WTC11 (cell line): ENCODE measurements around the gene CROCC2. TPM values are rescaled to one million over a fixed set of nuclear protein-coding genes. Genes with fewer than 3 reads are reported as not detected.

Source experiments
- ATAC-seq: fragments of 200-7000 bp; cut with Tn5 transposase; 2 replicates; pipeline ENCODE4 v1.10.0; 2021; ENCODE audit warnings: mild to moderate bottlenecking, moderate library complexity
- CTCF ChIA-PET: fragments of 300-600 bp; sonication (Branson Sonifier 250); formaldehyde crosslinking; loops from one replicate; lab custom pipeline; 2021; ENCODE audit warnings: antibody characterized with exemption; lab: Charles Lee
- POLR2A ChIA-PET: fragments of 350-600 bp; sonication (Branson Sonifier 250); formaldehyde crosslinking; loops from one replicate; lab custom pipeline; 2021; ENCODE audit warnings: antibody characterized with exemption; lab: Charles Lee
- DNase-seq: peaks from one replicate; pipeline ENCODE4 v3.0.0; 2021; ENCODE audit warnings: low spot score
- H3K27ac Mint-ChIP-seq: 2 replicates; pipeline ENCODE4 v1.8.0; 2021; ENCODE audit warnings: mixed read lengths
- H3K27me3 Mint-ChIP-seq: 2 replicates; pipeline ENCODE4 v1.8.0; 2021; ENCODE audit warnings: low read depth, mild to moderate bottlenecking, moderate library complexity, mixed read lengths
- H3K36me3 Mint-ChIP-seq: 2 replicates; pipeline ENCODE4 v1.8.0; 2021; ENCODE audit warnings: mixed read lengths
- H3K4me1 Mint-ChIP-seq: 2 replicates; pipeline ENCODE4 v1.8.0; 2022; ENCODE audit warnings: mixed read lengths
- H3K4me3 Mint-ChIP-seq: 2 replicates; pipeline ENCODE4 v1.8.0; 2021; ENCODE audit warnings: mild to moderate bottlenecking, moderate library complexity, mixed read lengths
- H3K9me3 Mint-ChIP-seq: 2 replicates; pipeline ENCODE4 v1.8.0; 2021; ENCODE audit warnings: mixed read lengths
- E2F4 ChIP-seq: sonication (generic); formaldehyde crosslinking; IDR thresholded peaks from 2 replicates; pipeline ENCODE4 v1.8.1; 2022; ENCODE audit warnings: low read depth, mild to moderate bottlenecking, moderate library complexity, missing genetic modification reagents, borderline replicate concordance
- ELF4 ChIP-seq: sonication (generic); formaldehyde crosslinking; IDR thresholded peaks from 2 replicates; pipeline ENCODE4 v1.8.1; 2022; ENCODE audit warnings: low read depth, mild to moderate bottlenecking, moderate library complexity, missing genetic modification reagents
- EMX1 ChIP-seq: fragments of 250-450 bp; sonication (Bioruptor Pico); IDR thresholded peaks from 2 replicates; pipeline ENCODE4 v1.8.0; 2021; ENCODE audit warnings: mild to moderate bottlenecking
- FOXP1 ChIP-seq: sonication (generic); formaldehyde crosslinking; IDR thresholded peaks from 2 replicates; pipeline ENCODE4 v1.8.0; 2022; ENCODE audit warnings: missing genetic modification reagents, mild to moderate bottlenecking, moderate library complexity, borderline replicate concordance
- GRHL2 ChIP-seq: fragments of 250-450 bp; sonication (Bioruptor Pico); IDR thresholded peaks from 2 replicates; pipeline ENCODE4 v1.8.0; 2022; ENCODE audit warnings: mild to moderate bottlenecking, moderate library complexity; ENCODE audit not compliant: insufficient replicate concordance, severe bottlenecking
- MAX ChIP-seq: sonication (generic); formaldehyde crosslinking; IDR thresholded peaks from 2 replicates; pipeline ENCODE4 v1.8.0; 2022; ENCODE audit warnings: mild to moderate bottlenecking, missing genetic modification reagents
- NFATC4 ChIP-seq: fragments of 250-450 bp; sonication (Bioruptor Pico); IDR thresholded peaks from 2 replicates; pipeline ENCODE4 v1.9.0; 2021; ENCODE audit warnings: mild to moderate bottlenecking
- PRDM15 ChIP-seq: sonication (generic); formaldehyde crosslinking; IDR thresholded peaks from 2 replicates; pipeline ENCODE4 v1.8.0; 2022; ENCODE audit warnings: missing genetic modification reagents
- RELA ChIP-seq: sonication (generic); formaldehyde crosslinking; IDR thresholded peaks from 2 replicates; pipeline ENCODE4 v1.8.1; 2022; ENCODE audit warnings: missing genetic modification reagents, mild to moderate bottlenecking, borderline replicate concordance
- SMAD4 ChIP-seq: sonication (generic); formaldehyde crosslinking; IDR thresholded peaks from 2 replicates; pipeline ENCODE4 v1.8.0; 2022; ENCODE audit warnings: mild to moderate bottlenecking, missing genetic modification reagents
- SOX15 ChIP-seq: fragments of 250-450 bp; sonication (Bioruptor Pico); IDR thresholded peaks from 2 replicates; pipeline ENCODE4 v1.9.0; 2021; ENCODE audit warnings: mild to moderate bottlenecking
- TCF7 ChIP-seq: sonication (generic); formaldehyde crosslinking; IDR thresholded peaks from 2 replicates; pipeline ENCODE4 v1.8.0; 2022; ENCODE audit warnings: mild to moderate bottlenecking, low read depth, missing genetic modification reagents, moderate library complexity
- ZNF138 ChIP-seq: sonication (generic); formaldehyde crosslinking; conservative IDR thresholded peaks from 2 replicates; pipeline ENCODE4 v1.8.1; 2022; ENCODE audit warnings: mild to moderate bottlenecking, moderate library complexity, missing genetic modification reagents
- ZNF263 ChIP-seq: sonication (generic); formaldehyde crosslinking; IDR thresholded peaks from 2 replicates; pipeline ENCODE4 v1.8.1; 2022; ENCODE audit warnings: low read depth, mild to moderate bottlenecking, moderate library complexity, missing genetic modification reagents
- ZNF423 ChIP-seq: fragments of 250-450 bp; sonication (Bioruptor Pico); IDR thresholded peaks from 2 replicates; pipeline ENCODE4 v2.1.2; 2022; ENCODE audit warnings: mild to moderate bottlenecking, moderate library complexity
- ZNF425 ChIP-seq: fragments of 250-450 bp; sonication (Bioruptor Pico); conservative IDR thresholded peaks from 2 replicates; pipeline ENCODE4 v1.9.0; 2021; ENCODE audit warnings: mild to moderate bottlenecking
- total RNA-seq: library from RNA; stranded (reverse); gene quantifications from 3 replicates; pipeline ENCODE4 v1.2.3, GENCODE V29; 2021
- TF ChIP-seq, protein P1 (sequence below): sonication (generic); formaldehyde crosslinking; IDR thresholded peaks from 2 replicates; pipeline ENCODE4 v1.8.1; 2022; ENCODE audit warnings: missing genetic modification reagents, borderline replicate concordance
- TF ChIP-seq, protein P2 (sequence below): fragments of 200-600 bp; IDR thresholded peaks from 2 replicates; pipeline ENCODE4 v1.8.0; 2022; ENCODE audit warnings: antibody characterized with exemption
- TF ChIP-seq, protein P3 (sequence below): sonication (generic); formaldehyde crosslinking; IDR thresholded peaks from 2 replicates; pipeline ENCODE4 v1.8.0; 2023; ENCODE audit warnings: missing genetic modification reagents, mild to moderate bottlenecking, borderline replicate concordance

The CROCC2 gene
- total RNA-seq, 1 experiment from 2014 or later, result not detected

- ChIA-PET CTCF (interaction anchor here (1.0 kb wide), 1 partner anchor 20 kb away, joined by 4 read pairs; no protein-coding TSS in a partner anchor), POLR2A (no interaction called here)
- Mint-ChIP-seq H3K4me3 (no peak overlapping the region), H3K27ac (no peak overlapping the region), H3K36me3 (no peaks in the 10 kb centered on the region), H3K27me3 (no peaks in the 10 kb centered on the region), H3K9me3 (no peaks in the 10 kb centered on the region), H3K4me1 (peaks cover 5% of the 10 kb centered on the region; the same call in 1 of the 2 replicates)
- DNase-seq (no peak), ATAC-seq (no peak)
- no peak for TF ChIP-seq ZNF425 (CRISPR knock-in tag)
- no peak for TF ChIP-seq PRDM15 (CRISPR knock-in tag)
- TF ChIP-seq FOXP1, result no peak
- TF ChIP-seq, protein P1, sequence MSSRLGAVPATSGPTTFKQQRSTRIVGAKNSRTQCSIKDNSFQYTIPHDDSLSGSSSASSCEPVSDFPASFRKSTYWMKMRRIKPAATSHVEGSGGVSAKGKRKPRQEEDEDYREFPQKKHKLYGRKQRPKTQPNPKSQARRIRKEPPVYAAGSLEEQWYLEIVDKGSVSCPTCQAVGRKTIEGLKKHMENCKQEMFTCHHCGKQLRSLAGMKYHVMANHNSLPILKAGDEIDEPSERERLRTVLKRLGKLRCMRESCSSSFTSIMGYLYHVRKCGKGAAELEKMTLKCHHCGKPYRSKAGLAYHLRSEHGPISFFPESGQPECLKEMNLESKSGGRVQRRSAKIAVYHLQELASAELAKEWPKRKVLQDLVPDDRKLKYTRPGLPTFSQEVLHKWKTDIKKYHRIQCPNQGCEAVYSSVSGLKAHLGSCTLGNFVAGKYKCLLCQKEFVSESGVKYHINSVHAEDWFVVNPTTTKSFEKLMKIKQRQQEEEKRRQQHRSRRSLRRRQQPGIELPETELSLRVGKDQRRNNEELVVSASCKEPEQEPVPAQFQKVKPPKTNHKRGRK (CRISPR knock-in tag), result no peak
- no peak for TF ChIP-seq ZNF423 (CRISPR knock-in tag)
- TF ChIP-seq SOX15 (CRISPR knock-in tag), result no peak
- TF ChIP-seq EMX1 (CRISPR knock-in tag), result no peak
- no peak for TF ChIP-seq SMAD4
- no peak for TF ChIP-seq NFATC4
- TF ChIP-seq ZNF263, result no peak
- TF ChIP-seq, protein P2, sequence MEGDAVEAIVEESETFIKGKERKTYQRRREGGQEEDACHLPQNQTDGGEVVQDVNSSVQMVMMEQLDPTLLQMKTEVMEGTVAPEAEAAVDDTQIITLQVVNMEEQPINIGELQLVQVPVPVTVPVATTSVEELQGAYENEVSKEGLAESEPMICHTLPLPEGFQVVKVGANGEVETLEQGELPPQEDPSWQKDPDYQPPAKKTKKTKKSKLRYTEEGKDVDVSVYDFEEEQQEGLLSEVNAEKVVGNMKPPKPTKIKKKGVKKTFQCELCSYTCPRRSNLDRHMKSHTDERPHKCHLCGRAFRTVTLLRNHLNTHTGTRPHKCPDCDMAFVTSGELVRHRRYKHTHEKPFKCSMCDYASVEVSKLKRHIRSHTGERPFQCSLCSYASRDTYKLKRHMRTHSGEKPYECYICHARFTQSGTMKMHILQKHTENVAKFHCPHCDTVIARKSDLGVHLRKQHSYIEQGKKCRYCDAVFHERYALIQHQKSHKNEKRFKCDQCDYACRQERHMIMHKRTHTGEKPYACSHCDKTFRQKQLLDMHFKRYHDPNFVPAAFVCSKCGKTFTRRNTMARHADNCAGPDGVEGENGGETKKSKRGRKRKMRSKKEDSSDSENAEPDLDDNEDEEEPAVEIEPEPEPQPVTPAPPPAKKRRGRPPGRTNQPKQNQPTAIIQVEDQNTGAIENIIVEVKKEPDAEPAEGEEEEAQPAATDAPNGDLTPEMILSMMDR, result no peak
- TF ChIP-seq ELF4 (CRISPR knock-in tag), result no peak
- TF ChIP-seq GRHL2 (CRISPR knock-in tag), result no peak
- no peak for TF ChIP-seq MAX (CRISPR knock-in tag)
- TF ChIP-seq, protein P3, sequence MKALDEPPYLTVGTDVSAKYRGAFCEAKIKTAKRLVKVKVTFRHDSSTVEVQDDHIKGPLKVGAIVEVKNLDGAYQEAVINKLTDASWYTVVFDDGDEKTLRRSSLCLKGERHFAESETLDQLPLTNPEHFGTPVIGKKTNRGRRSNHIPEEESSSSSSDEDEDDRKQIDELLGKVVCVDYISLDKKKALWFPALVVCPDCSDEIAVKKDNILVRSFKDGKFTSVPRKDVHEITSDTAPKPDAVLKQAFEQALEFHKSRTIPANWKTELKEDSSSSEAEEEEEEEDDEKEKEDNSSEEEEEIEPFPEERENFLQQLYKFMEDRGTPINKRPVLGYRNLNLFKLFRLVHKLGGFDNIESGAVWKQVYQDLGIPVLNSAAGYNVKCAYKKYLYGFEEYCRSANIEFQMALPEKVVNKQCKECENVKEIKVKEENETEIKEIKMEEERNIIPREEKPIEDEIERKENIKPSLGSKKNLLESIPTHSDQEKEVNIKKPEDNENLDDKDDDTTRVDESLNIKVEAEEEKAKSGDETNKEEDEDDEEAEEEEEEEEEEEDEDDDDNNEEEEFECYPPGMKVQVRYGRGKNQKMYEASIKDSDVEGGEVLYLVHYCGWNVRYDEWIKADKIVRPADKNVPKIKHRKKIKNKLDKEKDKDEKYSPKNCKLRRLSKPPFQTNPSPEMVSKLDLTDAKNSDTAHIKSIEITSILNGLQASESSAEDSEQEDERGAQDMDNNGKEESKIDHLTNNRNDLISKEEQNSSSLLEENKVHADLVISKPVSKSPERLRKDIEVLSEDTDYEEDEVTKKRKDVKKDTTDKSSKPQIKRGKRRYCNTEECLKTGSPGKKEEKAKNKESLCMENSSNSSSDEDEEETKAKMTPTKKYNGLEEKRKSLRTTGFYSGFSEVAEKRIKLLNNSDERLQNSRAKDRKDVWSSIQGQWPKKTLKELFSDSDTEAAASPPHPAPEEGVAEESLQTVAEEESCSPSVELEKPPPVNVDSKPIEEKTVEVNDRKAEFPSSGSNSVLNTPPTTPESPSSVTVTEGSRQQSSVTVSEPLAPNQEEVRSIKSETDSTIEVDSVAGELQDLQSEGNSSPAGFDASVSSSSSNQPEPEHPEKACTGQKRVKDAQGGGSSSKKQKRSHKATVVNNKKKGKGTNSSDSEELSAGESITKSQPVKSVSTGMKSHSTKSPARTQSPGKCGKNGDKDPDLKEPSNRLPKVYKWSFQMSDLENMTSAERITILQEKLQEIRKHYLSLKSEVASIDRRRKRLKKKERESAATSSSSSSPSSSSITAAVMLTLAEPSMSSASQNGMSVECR (CRISPR knock-in tag), result no peak
- no peak for TF ChIP-seq TCF7 (CRISPR knock-in tag)
- TF ChIP-seq RELA (CRISPR knock-in tag), result no peak
- TF ChIP-seq ZNF138 (CRISPR knock-in tag), result no peak
- no peak for TF ChIP-seq E2F4
Observed at GRCh38 chr2:240963868-240964703, 58.0 kb downstream of the CROCC2 start.
